Endothelial cell of umbilical vein (primary cell): ENCODE results near the gene NEU3. TPM values are rescaled to one million over a fixed set of nuclear protein-coding genes. Genes with fewer than 3 reads are reported as not detected.

Experiments used
- BruUV-seq: library from RNA; stranded (reverse); fragments of 400-500 nt; replicated peaks from 2 replicates; lab custom pipeline; 2021; lab: Mats Ljungman, UMichigan
- CTCF ChIA-PET: fragments of 300-600, 350-600 bp; sonication (Branson Sonifier 250); formaldehyde crosslinking; loops from one replicate; lab custom pipeline; 2021; ENCODE audit warnings: antibody characterized with exemption, inconsistent platforms; lab: Charles Lee
- POLR2A ChIA-PET: fragments of 300-600, 350-600 bp; sonication (Branson Sonifier 250); formaldehyde crosslinking; loops from one replicate; lab custom pipeline; 2021; ENCODE audit warnings: antibody characterized with exemption, inconsistent platforms; lab: Charles Lee
- DNase-seq: peaks from one replicate; pipeline ENCODE4 v3.0.0-alpha.2; 2011; ENCODE audit warnings: low read depth, low spot score
- FAIRE-seq: peaks from 2 replicates; lab custom pipeline; 2011; peaks lifted over from hg19 to GRCh38; lab: Jason Lieb, UNC
- H2AFZ ChIP-seq: 2 replicates; pipeline ENCODE4 v1.6.0; 2012; ENCODE audit warnings: low read depth, low read length, control low read depth, inconsistent platforms
- H3K27ac ChIP-seq: 2 replicates; pipeline ENCODE4 v1.5.1; 2011; ENCODE audit warnings: low read depth, mild to moderate bottlenecking, control low read depth, low read length, moderate library complexity; ENCODE audit not compliant: insufficient read depth
- H3K27me3 ChIP-seq, 2 experiments: 2 replicates each; pipeline versions ENCODE4 v1.6.0 to v1.6.1; 2011; ENCODE audit warnings: low read length in 2 of 2, mixed read lengths in 1 of 2; ENCODE audit not compliant: control insufficient read depth in 2 of 2, insufficient read depth in 2 of 2
- H3K36me3 ChIP-seq, 2 experiments: 2 replicates in 1 of 2; 3 replicates in 1 of 2; pipeline ENCODE4 v1.5.1; 2011; ENCODE audit warnings: low read length in 2 of 2, mild to moderate bottlenecking in 1 of 2, moderate library complexity in 1 of 2; ENCODE audit not compliant: control insufficient read depth in 2 of 2, insufficient read depth in 2 of 2; ENCODE audit errors: extremely low read depth in 1 of 2
- H3K4me1 ChIP-seq: 3 replicates; pipeline ENCODE4 v1.5.1; 2011; ENCODE audit warnings: mild to moderate bottlenecking, low read length; ENCODE audit not compliant: control insufficient read depth, insufficient read depth; ENCODE audit errors: extremely low read depth
- H3K4me2 ChIP-seq: 2 replicates; pipeline ENCODE4 v1.6.1; 2011; ENCODE audit warnings: low read length, control low read depth, mixed read lengths; ENCODE audit not compliant: insufficient read depth
- H3K4me3 ChIP-seq, 3 experiments: fragments of 200-600 bp in 1 of 3; sonication (generic), shearing (Covaris generic) in 1 of 3; replicated peaks in 1 of 3; 2 replicates each; pipeline ENCODE4 v1.5.1; 2011 to 2016; ENCODE audit warnings: control low read depth in 3 of 3, low read length in 3 of 3, mild to moderate bottlenecking in 2 of 3, inconsistent platforms in 1 of 3, low read depth in 1 of 3, moderate library complexity in 1 of 3; ENCODE audit not compliant: insufficient read depth in 1 of 3
- H3K79me2 ChIP-seq: 2 replicates; pipeline ENCODE4 v1.6.0; 2012; ENCODE audit warnings: low read length, inconsistent platforms; ENCODE audit not compliant: control insufficient read depth, insufficient read depth
- H3K9ac ChIP-seq: replicated peaks from 2 replicates; pipeline ENCODE3; 2011; ENCODE audit warnings: low read length, control low read depth; ENCODE audit not compliant: insufficient read depth; ENCODE audit errors: extremely low read depth
- H3K9me1 ChIP-seq: replicated peaks from 3 replicates; pipeline ENCODE4 v1.6.0; 2011; ENCODE audit warnings: mild to moderate bottlenecking, low read length; ENCODE audit not compliant: control insufficient read depth, insufficient read depth; ENCODE audit errors: extremely low read depth
- H3K9me3 ChIP-seq: replicated peaks from 2 replicates; pipeline ENCODE4 v1.5.1; 2012; ENCODE audit warnings: low read length, inconsistent platforms; ENCODE audit not compliant: control insufficient read depth, insufficient read depth
- H4K20me1 ChIP-seq: replicated peaks from 2 replicates; pipeline ENCODE3; 2011; ENCODE audit warnings: mild to moderate bottlenecking, low read length; ENCODE audit not compliant: control insufficient read depth, insufficient read depth; ENCODE audit errors: extremely low read depth
- EZH2 ChIP-seq: IDR thresholded peaks from 2 replicates; pipeline ENCODE4 v1.6.1; 2012; ENCODE audit warnings: borderline replicate concordance, low read depth, mild to moderate bottlenecking, moderate library complexity, low read length, inconsistent platforms; ENCODE audit not compliant: severe bottlenecking
- FOS ChIP-seq: IDR thresholded peaks from 2 replicates; pipeline ENCODE4 v1.6.1; 2011; ENCODE audit warnings: mild to moderate bottlenecking, low read length, moderate library complexity, borderline replicate concordance; ENCODE audit not compliant: insufficient read depth
- GATA2 ChIP-seq: IDR thresholded peaks from 2 replicates; pipeline ENCODE4 v1.7.0; 2011; ENCODE audit warnings: low read depth, mild to moderate bottlenecking, moderate library complexity, mixed read lengths, low read length; ENCODE audit not compliant: insufficient read length, insufficient read depth
- JUN ChIP-seq: IDR thresholded peaks from 2 replicates; pipeline ENCODE4 v1.6.1; 2011; ENCODE audit warnings: borderline replicate concordance, low read depth; ENCODE audit not compliant: insufficient read length, insufficient read depth
- MAX ChIP-seq: IDR thresholded peaks from 2 replicates; pipeline ENCODE4 v1.6.1; 2011; ENCODE audit not compliant: insufficient read depth, insufficient read length
- MYC ChIP-seq: IDR thresholded peaks from one replicate; pipeline ENCODE4 v1.6.1; 2011; ENCODE audit warnings: mild to moderate bottlenecking, low read depth, low read length
- POLR2A ChIP-seq: IDR thresholded peaks from 2 replicates; pipeline ENCODE4 v1.6.1; 2012; ENCODE audit warnings: low read depth, mild to moderate bottlenecking, control low read depth, low read length
- POLR2AphosphoS5 ChIP-seq: IDR thresholded peaks from 2 replicates; pipeline ENCODE4 v1.6.1; 2012; ENCODE audit warnings: low read depth, mild to moderate bottlenecking, control low read depth, low read length, moderate library complexity; ENCODE audit not compliant: insufficient read depth
- dilution Hi-C: fragments of 300-500 bp; cut with MboI; formaldehyde crosslinking; loops from one replicate; pipeline ENCODE4 v1.15.0; 2019; ENCODE audit warnings: low sequenced_read_pairs; ENCODE audit not compliant: extremely low pct_ligation_motif_present
- intact Hi-C: fragments of 100-400 bp; cut with micrococcal nuclease; formaldehyde crosslinking; loops from one replicate; pipeline ENCODE4 v1.10.0; 2022
- polyA plus RNA-seq, 4 experiments: library from polyadenylated mRNA; depleted of rRNA in 3 of 4; stranded (reverse) in 3 of 4; unstranded in 1 of 4; fragments of >200 nt; gene quantifications; 2 replicates each; pipeline versions ENCODE4 v1.2.1 to v1.2.3, GENCODE V29; 2011 to 2012; ENCODE audit warnings: missing spikeins in 1 of 4
- total RNA-seq: library from RNA; stranded (reverse); gene quantifications from 2 replicates; pipeline ENCODE4 v1.2.3, GENCODE V29; 2021
- TF ChIP-seq, protein P1 (sequence below), 2 donors: IDR thresholded peaks; 1 replicate in 1 of 2; 2 replicates in 1 of 2; pipeline ENCODE4 v1.5.1; 2011; ENCODE audit warnings: low read length in 2 of 2, mild to moderate bottlenecking in 2 of 2, moderate library complexity in 2 of 2, control low read depth in 1 of 2, inconsistent platforms in 1 of 2, low read depth in 1 of 2; ENCODE audit not compliant: insufficient read depth in 1 of 2; ENCODE audit errors: extremely low read depth in 1 of 2

The NEU3 gene
- total and polyA plus RNA-seq, 2 donors (not counting 3 experiments of a cell fraction or from before 2014, with no cell fraction given), result 5.9 to 7.0 TPM

- H3K9me3 ChIP-seq, result no peaks in the 10 kb centered on the region
- CTCF ChIA-PET, result interaction anchor here (0.9 to 2.4 kb wide), 2 partner anchors 17 to 52 kb away, joined by 3 to 7 read pairs; no protein-coding TSS in a partner anchor
- no peaks in the 10 kb centered on the region for H3K4me1 ChIP-seq
- H3K27ac ChIP-seq, result no peak overlapping the region
- no peak overlapping the region for H3K4me2 ChIP-seq
- POLR2A ChIA-PET, result no interaction called here
- FAIRE-seq, result no peak
- no peak for TF ChIP-seq EZH2
- no peak for TF ChIP-seq MAX
- TF ChIP-seq JUN, result no peak
- TF ChIP-seq, protein P1, sequence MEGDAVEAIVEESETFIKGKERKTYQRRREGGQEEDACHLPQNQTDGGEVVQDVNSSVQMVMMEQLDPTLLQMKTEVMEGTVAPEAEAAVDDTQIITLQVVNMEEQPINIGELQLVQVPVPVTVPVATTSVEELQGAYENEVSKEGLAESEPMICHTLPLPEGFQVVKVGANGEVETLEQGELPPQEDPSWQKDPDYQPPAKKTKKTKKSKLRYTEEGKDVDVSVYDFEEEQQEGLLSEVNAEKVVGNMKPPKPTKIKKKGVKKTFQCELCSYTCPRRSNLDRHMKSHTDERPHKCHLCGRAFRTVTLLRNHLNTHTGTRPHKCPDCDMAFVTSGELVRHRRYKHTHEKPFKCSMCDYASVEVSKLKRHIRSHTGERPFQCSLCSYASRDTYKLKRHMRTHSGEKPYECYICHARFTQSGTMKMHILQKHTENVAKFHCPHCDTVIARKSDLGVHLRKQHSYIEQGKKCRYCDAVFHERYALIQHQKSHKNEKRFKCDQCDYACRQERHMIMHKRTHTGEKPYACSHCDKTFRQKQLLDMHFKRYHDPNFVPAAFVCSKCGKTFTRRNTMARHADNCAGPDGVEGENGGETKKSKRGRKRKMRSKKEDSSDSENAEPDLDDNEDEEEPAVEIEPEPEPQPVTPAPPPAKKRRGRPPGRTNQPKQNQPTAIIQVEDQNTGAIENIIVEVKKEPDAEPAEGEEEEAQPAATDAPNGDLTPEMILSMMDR (IDR thresholded peaks at IDR 0.05; ENCODE audit: extremely low read depth in 1 of 2, insufficient read depth in 1 of 2, low read depth in 1 of 2, low read length in 2 of 2), result no peak
- no peak for TF ChIP-seq POLR2A
- no peak for TF ChIP-seq POLR2AphosphoS5
- TF ChIP-seq GATA2, result no peak
- TF ChIP-seq FOS, result no peak
- no peak for TF ChIP-seq MYC
- no peaks in the 10 kb centered on the region for H3K79me2 ChIP-seq
- H3K9me1 ChIP-seq, result no peaks in the 10 kb centered on the region
- no peak overlapping the region for H3K9ac ChIP-seq
- dilution Hi-C loops, result no loop called here
- intact Hi-C loops, result no loop called here
- BruUV-seq, result no TSS peak
- no peak overlapping the region for H2AFZ ChIP-seq
- DNase-seq, result no peak
- no peaks in the 10 kb centered on the region for H4K20me1 ChIP-seq
- H3K4me3 ChIP-seq, result no peak overlapping the region
- H3K36me3 ChIP-seq, result peaks cover 3 to 4% of the 10 kb centered on the region in 2 experiments
- H3K27me3 ChIP-seq, result no peaks in the 10 kb centered on the region
These were observed 6.8 kb upstream of the NEU3 start for GRCh38 chr11:74981888-74982287.
